NCI-H82 treated with DMSO at 0.1 percent for 48 hours (cell line): ENCODE results near the gene CYS1.
"Not testable (repeated sequence)": the region's sequence is repeated elsewhere in the genome, so short reads cannot be mapped to it uniquely, and the experiment has no call there.

Experiments
- DNase-seq: peaks from one replicate; lab custom pipeline; 2025; ENCODE audit not compliant: unreplicated experiment; lab: John Stamatoyannopoulos, UW

The CYS1 gene

GRCh38 chr2:10014418-10015190 is 65.6 kb downstream of the CYS1 start:
- DNase-seq, result no peak

- not testable (repeated sequence) for DNase-seq
These were observed 66.4 kb downstream of the CYS1 start for GRCh38 chr2:10013651-10014417.

- DNase-seq, result no peak
These were observed 67.2 kb downstream of the CYS1 start for GRCh38 chr2:10012963-10013461.

GRCh38 chr2:10012366-10012962 is 67.7 kb downstream of the CYS1 start:
- DNase-seq, result not testable (repeated sequence)

- DNase-seq, result not testable (repeated sequence)
These were observed 68.4 kb downstream of the CYS1 start for GRCh38 chr2:10011606-10012325.

- not testable (repeated sequence) for DNase-seq
These were observed 69.2 kb downstream of the CYS1 start for GRCh38 chr2:10010861-10011605.

- DNase-seq, result no peak
These were observed 70.1 kb downstream of the CYS1 start for GRCh38 chr2:10009811-10010781.

GRCh38 chr2:10009271-10009810 is 70.9 kb downstream of the CYS1 start:
- no peak for DNase-seq

GRCh38 chr2:10008809-10009176 is 71.4 kb downstream of the CYS1 start:
- DNase-seq, result no peak

- peak; percentile 55 for DNase-seq
These were observed 72.0 kb downstream of the CYS1 start for GRCh38 chr2:10007921-10008808.

GRCh38 chr2:10007435-10007834 is 72.8 kb downstream of the CYS1 start:
- DNase-seq, result no peak
